Endodermal cell (in vitro differentiated cells): ENCODE results near the gene IKZF1. TPM values are rescaled to one million over a fixed set of nuclear protein-coding genes. Genes with fewer than 3 reads are reported as not detected.

Experiments used
- DNase-seq: peaks from one replicate; pipeline ENCODE4 v3.0.0-alpha.2; 2017
- H3K27ac ChIP-seq: 2 replicates; pipeline ENCODE4 v1.5.1; 2013; ENCODE audit warnings: mild to moderate bottlenecking, low read depth, low read length, moderate library complexity
- H3K27me3 ChIP-seq: 2 replicates; pipeline ENCODE4 v1.6.1; 2013; ENCODE audit warnings: mild to moderate bottlenecking, low read length, moderate library complexity; ENCODE audit not compliant: insufficient read depth, control insufficient read depth, poor library complexity, severe bottlenecking
- H3K36me3 ChIP-seq: 2 replicates; pipeline ENCODE4 v1.7.0; 2013; ENCODE audit warnings: mild to moderate bottlenecking, low read length, moderate library complexity; ENCODE audit not compliant: control insufficient read depth, insufficient read depth
- H3K4me1 ChIP-seq: one replicate; pipeline ENCODE4 v1.7.0; 2013; ENCODE audit warnings: low read length; ENCODE audit not compliant: control insufficient read depth, insufficient read depth
- H3K4me3 ChIP-seq: 2 replicates; pipeline ENCODE4 v1.5.1; 2013; ENCODE audit warnings: mild to moderate bottlenecking, low read length, moderate library complexity
- H3K9ac ChIP-seq: 2 replicates; pipeline ENCODE4 v1.6.1; 2013; ENCODE audit warnings: mild to moderate bottlenecking, low read length, moderate library complexity; ENCODE audit not compliant: poor library complexity, severe bottlenecking; ENCODE audit errors: extremely low read depth
- H3K9me3 ChIP-seq: 2 replicates; pipeline ENCODE4 v1.6.1; 2013; ENCODE audit warnings: mild to moderate bottlenecking, low read length, moderate library complexity; ENCODE audit not compliant: control insufficient read depth
- H3K27ac Mint-ChIP-seq: 2 replicates; pipeline ENCODE4 v1.8.0; 2020; ENCODE audit warnings: mixed read lengths
- H3K27me3 Mint-ChIP-seq: 2 replicates; pipeline ENCODE4 v1.8.0; 2021; ENCODE audit warnings: mild to moderate bottlenecking, mixed read lengths; ENCODE audit not compliant: insufficient read depth
- H3K36me3 Mint-ChIP-seq: 2 replicates; pipeline ENCODE4 v1.8.0; 2020; ENCODE audit warnings: low read depth, mixed read lengths
- H3K4me1 Mint-ChIP-seq: 2 replicates; pipeline ENCODE4 v1.8.0; 2020; ENCODE audit warnings: mixed read lengths
- H3K4me3 Mint-ChIP-seq: 2 replicates; pipeline ENCODE4 v1.8.0; 2020; ENCODE audit warnings: mild to moderate bottlenecking, moderate library complexity, mixed read lengths
- H3K9me3 Mint-ChIP-seq: 2 replicates; pipeline ENCODE4 v1.8.0; 2020; ENCODE audit warnings: mild to moderate bottlenecking, mixed read lengths
- WGBS, 2 experiments: methylation state at CpG; one replicate each; pipeline versions ENCODE4 v1.1.5 to v1.1.7; 2013; ENCODE audit warnings: missing lambda C conversion rate in 2 of 2, mixed read lengths in 1 of 2; ENCODE audit not compliant: insufficient coverage in 1 of 2, insufficient read length in 1 of 2; 5-methylcytosine and 5-hydroxymethylcytosine counted together
- total RNA-seq, 2 donors: library from RNA; stranded (reverse); fragmentation: NEBNext Ultra II Directional in 1 of 2; extraction: Animal tissue kit (Norgen Biotek cat#: 25700) in 1 of 2; gene quantifications; 2 replicates in 1 of 2; 3 replicates in 1 of 2; pipeline ENCODE4 v1.2.1, GENCODE V29; 2021
- TF ChIP-seq, protein P1 (sequence below): fragments of 200-600 bp; sonication (generic); conservative IDR thresholded peaks from 2 replicates; pipeline ENCODE4 v1.5.0; 2021; ENCODE audit warnings: antibody characterized with exemption, mild to moderate bottlenecking

The IKZF1 gene
- total RNA-seq, 2 donors from 2014 or later = 0.44 to 0.55 TPM

DNA sequence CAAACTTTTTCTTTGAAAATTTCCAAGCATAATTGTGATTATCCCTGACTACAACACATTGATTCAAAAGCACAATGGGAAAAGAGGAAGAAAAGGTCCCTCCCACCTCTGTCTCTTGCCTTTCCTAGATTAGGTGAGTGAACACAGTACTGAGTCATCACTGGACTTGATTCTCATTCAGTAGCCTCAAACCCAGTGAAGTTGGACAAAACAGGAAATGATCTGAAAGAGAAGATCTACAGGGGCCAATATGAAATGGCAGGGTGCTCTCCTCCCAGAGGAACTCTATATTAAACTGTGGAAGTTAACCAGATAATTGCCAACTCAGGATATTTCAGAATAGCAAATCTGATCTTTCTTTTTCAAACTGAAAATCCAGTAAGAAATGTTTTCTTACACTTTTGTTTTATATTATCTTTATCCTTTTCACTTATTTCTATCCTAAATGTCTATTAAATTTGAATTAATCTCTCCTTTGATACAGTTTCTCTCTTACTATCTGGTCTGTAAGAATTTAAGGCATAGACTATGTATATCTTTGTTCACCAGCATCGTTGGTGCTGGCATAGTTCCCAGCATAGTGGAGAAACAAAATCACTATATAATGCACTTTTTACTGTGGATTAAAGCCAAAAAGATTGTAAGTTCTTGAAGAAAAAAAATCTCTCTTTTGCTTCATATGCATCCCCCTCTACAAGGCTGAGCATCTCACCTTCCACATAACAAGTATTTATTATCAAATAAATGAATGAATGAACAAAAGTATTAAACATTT, 41.4 kb upstream of the IKZF1 start:
- no peaks in the 10 kb centered on the region for H3K9me3 ChIP-seq
- TF ChIP-seq, protein P1, sequence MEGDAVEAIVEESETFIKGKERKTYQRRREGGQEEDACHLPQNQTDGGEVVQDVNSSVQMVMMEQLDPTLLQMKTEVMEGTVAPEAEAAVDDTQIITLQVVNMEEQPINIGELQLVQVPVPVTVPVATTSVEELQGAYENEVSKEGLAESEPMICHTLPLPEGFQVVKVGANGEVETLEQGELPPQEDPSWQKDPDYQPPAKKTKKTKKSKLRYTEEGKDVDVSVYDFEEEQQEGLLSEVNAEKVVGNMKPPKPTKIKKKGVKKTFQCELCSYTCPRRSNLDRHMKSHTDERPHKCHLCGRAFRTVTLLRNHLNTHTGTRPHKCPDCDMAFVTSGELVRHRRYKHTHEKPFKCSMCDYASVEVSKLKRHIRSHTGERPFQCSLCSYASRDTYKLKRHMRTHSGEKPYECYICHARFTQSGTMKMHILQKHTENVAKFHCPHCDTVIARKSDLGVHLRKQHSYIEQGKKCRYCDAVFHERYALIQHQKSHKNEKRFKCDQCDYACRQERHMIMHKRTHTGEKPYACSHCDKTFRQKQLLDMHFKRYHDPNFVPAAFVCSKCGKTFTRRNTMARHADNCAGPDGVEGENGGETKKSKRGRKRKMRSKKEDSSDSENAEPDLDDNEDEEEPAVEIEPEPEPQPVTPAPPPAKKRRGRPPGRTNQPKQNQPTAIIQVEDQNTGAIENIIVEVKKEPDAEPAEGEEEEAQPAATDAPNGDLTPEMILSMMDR = no peak
- H3K9me3 Mint-ChIP-seq = no peaks in the 10 kb centered on the region
- H3K4me3 Mint-ChIP-seq = no peak overlapping the region
- H3K27me3 ChIP-seq = no peaks in the 10 kb centered on the region
- H3K36me3 Mint-ChIP-seq = no peaks in the 10 kb centered on the region
- H3K4me1 ChIP-seq = no peaks in the 10 kb centered on the region
- no peaks in the 10 kb centered on the region for H3K36me3 ChIP-seq
- WGBS, 2 experiments = 91% methylated on average over 1 of the region's 1 CpG; no CpG with 5 or more reads in 1 of the 2 experiments
- no peak overlapping the region for H3K27ac Mint-ChIP-seq
- H3K4me1 Mint-ChIP-seq = no peaks in the 10 kb centered on the region
- H3K9ac ChIP-seq = no peak overlapping the region
- no peak overlapping the region for H3K27ac ChIP-seq
- no peak overlapping the region for H3K4me3 ChIP-seq
- no peaks in the 10 kb centered on the region for H3K27me3 Mint-ChIP-seq
- no peak for DNase-seq

DNA sequence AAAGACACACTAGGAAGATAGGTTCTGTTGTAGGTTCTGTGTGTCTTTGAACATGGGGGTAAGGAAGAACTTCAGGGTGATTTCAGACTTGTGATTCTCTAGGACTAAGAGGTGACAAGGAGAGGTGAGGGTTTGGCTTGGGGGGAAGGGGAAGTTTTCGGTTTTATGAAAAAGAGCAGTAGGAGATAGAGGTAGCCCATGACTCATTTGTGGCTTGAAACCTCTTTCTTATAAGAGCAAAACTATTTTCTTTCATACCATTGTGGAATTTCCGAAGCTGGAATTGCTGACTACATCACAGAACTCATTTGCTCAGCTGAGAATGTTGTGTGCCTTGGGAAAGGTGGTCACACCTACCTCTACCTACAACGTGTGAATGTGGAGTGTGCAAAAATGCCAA, 39.6 kb upstream of the IKZF1 start:
- H3K4me3 Mint-ChIP-seq = no peak overlapping the region
- 76 to 100% methylated on average over 1 to 2 of the region's 3 CpGs for WGBS, 2 experiments

GRCh38 chr7:50265968-50266634, 38.4 kb upstream of the IKZF1 start:
- H3K27me3 ChIP-seq = no peaks in the 10 kb centered on the region
- no peak overlapping the region for H3K9ac ChIP-seq
- no peaks in the 10 kb centered on the region for H3K4me1 ChIP-seq
- WGBS, 2 experiments = 91 to 93% methylated on average over 5 to 6 of the region's 6 CpGs
- H3K27ac Mint-ChIP-seq = no peak overlapping the region
- no peak overlapping the region for H3K4me3 Mint-ChIP-seq
- no peaks in the 10 kb centered on the region for H3K9me3 Mint-ChIP-seq
- H3K4me1 Mint-ChIP-seq = no peaks in the 10 kb centered on the region
- no peaks in the 10 kb centered on the region for H3K9me3 ChIP-seq
- no peaks in the 10 kb centered on the region for H3K27me3 Mint-ChIP-seq
- H3K27ac ChIP-seq = no peak overlapping the region
- H3K4me3 ChIP-seq = no peak overlapping the region
- TF ChIP-seq, protein P1 = no peak
- no peaks in the 10 kb centered on the region for H3K36me3 Mint-ChIP-seq
- DNase-seq = no peak
- no peaks in the 10 kb centered on the region for H3K36me3 ChIP-seq

More for the DNA sequence above, 39.6 kb upstream of the IKZF1 start:
- H3K27me3 ChIP-seq = no peaks in the 10 kb centered on the region
- Mint-ChIP-seq H3K27ac (no peak overlapping the region), H3K4me1 (no peaks in the 10 kb centered on the region), H3K9me3 (no peaks in the 10 kb centered on the region), H3K36me3 (no peaks in the 10 kb centered on the region), H3K27me3 (no peaks in the 10 kb centered on the region)
- TF ChIP-seq, protein P1 = no peak
- H3K36me3 ChIP-seq = no peaks in the 10 kb centered on the region
- H3K9ac ChIP-seq = no peak overlapping the region
- no peaks in the 10 kb centered on the region for H3K4me1 ChIP-seq
- no peaks in the 10 kb centered on the region for H3K9me3 ChIP-seq
- H3K27ac ChIP-seq = no peak overlapping the region
- no peak for DNase-seq
- H3K4me3 ChIP-seq = no peak overlapping the region
